ENCODE data around the gene PDK1.

Gene PDK1

GRCh38 chr2:172600557-172601008 is 44.7 kb downstream of the PDK1 start:
- DNase-seq: no peak

- DNase-seq: no peak
Measured at GRCh38 chr2:172606285-172606684, 50.4 kb downstream of the PDK1 start.

- no peak for DNase-seq
Measured at GRCh38 chr2:172607379-172607928, 51.6 kb downstream of the PDK1 start.

GRCh38 chr2:172609488-172609887 is 53.6 kb downstream of the PDK1 start:
- no peak for DNase-seq

- no peak for DNase-seq
Measured at GRCh38 chr2:172612051-172612450, 56.2 kb downstream of the PDK1 start.

GRCh38 chr2:172613040-172613439 is 57.1 kb downstream of the PDK1 start:
- DNase-seq: no peak

- no peak for DNase-seq
Measured at GRCh38 chr2:172613615-172614231, 57.8 kb downstream of the PDK1 start.

GRCh38 chr2:172614932-172615331 is 59.0 kb downstream of the PDK1 start:
- DNase-seq: no peak

GRCh38 chr2:172615727-172616261 is 59.9 kb downstream of the PDK1 start:
- DNase-seq: no peak

- DNase-seq: no peak
Measured at GRCh38 chr2:172617115-172617514, 61.2 kb downstream of the PDK1 start.

- DNase-seq: no peak
Measured at GRCh38 chr2:172623249-172623965, 67.5 kb downstream of the PDK1 start.

- DNase-seq: no peak
Measured at GRCh38 chr2:172624996-172625395, 69.1 kb downstream of the PDK1 start.

- DNase-seq: no peak
Measured at GRCh38 chr2:172627181-172627580, 71.3 kb downstream of the PDK1 start.

GRCh38 chr2:172628085-172628484 is 72.2 kb downstream of the PDK1 start:
- no peak for DNase-seq

GRCh38 chr2:172629586-172629985 is 73.7 kb downstream of the PDK1 start:
- DNase-seq: no peak

GRCh38 chr2:172630181-172630580 is 74.3 kb downstream of the PDK1 start:
- no peak for DNase-seq

GRCh38 chr2:172634477-172634876 is 78.6 kb downstream of the PDK1 start:
- no peak for DNase-seq

- no peak for DNase-seq
Measured at GRCh38 chr2:172635548-172635947, 79.7 kb downstream of the PDK1 start.

- no peak for DNase-seq
Measured at GRCh38 chr2:172639256-172639655, 83.4 kb downstream of the PDK1 start.

GRCh38 chr2:172639823-172640222 is 83.9 kb downstream of the PDK1 start:
- no peak for DNase-seq

GRCh38 chr2:172640389-172640788 is 84.5 kb downstream of the PDK1 start:
- DNase-seq: no peak

- no peak for DNase-seq
Measured at GRCh38 chr2:172642301-172643020, 86.6 kb downstream of the PDK1 start.

- no peak for DNase-seq
Measured at GRCh38 chr2:172643142-172643541, 87.3 kb downstream of the PDK1 start.
